Astrocyte (in vitro differentiated cells and primary cell): Measurements from ENCODE around the gene ERGIC3. TPM values are rescaled to one million over a fixed set of nuclear protein-coding genes. Genes with fewer than 3 reads are reported as not detected.

Experiments used
- DNase-seq: peaks from one replicate; pipeline ENCODE4 v3.0.0-alpha.2; 2010; ENCODE audit warnings: low read depth
- FAIRE-seq: peaks from 2 replicates; lab custom pipeline; 2011; peaks lifted over from hg19 to GRCh38; lab: Jason Lieb, UNC
- H2AFZ ChIP-seq: 2 replicates; pipeline ENCODE4 v1.6.0; 2012; ENCODE audit warnings: low read depth, low read length, inconsistent platforms
- H3K27ac ChIP-seq: 2 replicates; pipeline ENCODE4 v1.5.1; 2011; ENCODE audit warnings: low read depth, low read length, inconsistent platforms
- H3K27me3 ChIP-seq: 2 replicates; pipeline ENCODE4 v1.6.0; 2011; ENCODE audit warnings: low read length, inconsistent platforms; ENCODE audit not compliant: insufficient read depth
- H3K36me3 ChIP-seq: 2 replicates; pipeline ENCODE4 v1.5.1; 2011; ENCODE audit warnings: low read length, inconsistent platforms; ENCODE audit not compliant: insufficient read depth
- H3K4me1 ChIP-seq: 2 replicates; pipeline ENCODE4 v1.5.1; 2011; ENCODE audit warnings: low read length, inconsistent platforms; ENCODE audit not compliant: insufficient read depth
- H3K4me2 ChIP-seq: 2 replicates; pipeline ENCODE4 v1.6.0; 2012; ENCODE audit warnings: low read length, inconsistent platforms
- H3K4me3 ChIP-seq: 2 replicates; pipeline ENCODE4 v1.5.1; 2011; ENCODE audit warnings: low read depth, mild to moderate bottlenecking, low read length, inconsistent platforms; ENCODE audit not compliant: insufficient read depth
- H3K79me2 ChIP-seq: 2 replicates; pipeline ENCODE4 v1.6.0; 2012; ENCODE audit warnings: mild to moderate bottlenecking, low read length, inconsistent platforms; ENCODE audit not compliant: insufficient read depth
- H3K9ac ChIP-seq: 2 replicates; pipeline ENCODE4 v1.6.0; 2012; ENCODE audit warnings: mild to moderate bottlenecking, low read length, inconsistent platforms
- H3K9me3 ChIP-seq: 2 replicates; pipeline ENCODE4 v1.5.1; 2012; ENCODE audit warnings: low read depth, mild to moderate bottlenecking, low read length, inconsistent platforms; ENCODE audit not compliant: insufficient read depth
- H4K20me1 ChIP-seq: 2 replicates; pipeline ENCODE4 v1.6.0; 2012; ENCODE audit warnings: low read length, inconsistent platforms; ENCODE audit not compliant: insufficient read depth
- H3K27ac Mint-ChIP-seq: one replicate; pipeline ENCODE4 v1.8.0; 2021; ENCODE audit warnings: mild to moderate bottlenecking, mixed read lengths; ENCODE audit not compliant: unreplicated experiment
- H3K27me3 Mint-ChIP-seq: one replicate; pipeline ENCODE4 v1.8.0; 2021; ENCODE audit warnings: low read depth, mixed read lengths; ENCODE audit not compliant: unreplicated experiment
- H3K36me3 Mint-ChIP-seq: one replicate; pipeline ENCODE4 v1.8.0; 2021; ENCODE audit warnings: low read depth, mixed read lengths; ENCODE audit not compliant: unreplicated experiment
- H3K4me1 Mint-ChIP-seq: one replicate; pipeline ENCODE4 v1.8.0; 2021; ENCODE audit warnings: low read depth, mixed read lengths; ENCODE audit not compliant: unreplicated experiment
- H3K4me3 Mint-ChIP-seq: one replicate; pipeline ENCODE4 v1.8.0; 2021; ENCODE audit warnings: mild to moderate bottlenecking, moderate library complexity, mixed read lengths; ENCODE audit not compliant: unreplicated experiment
- H3K9me3 Mint-ChIP-seq: one replicate; pipeline ENCODE4 v1.8.0; 2021; ENCODE audit warnings: mild to moderate bottlenecking, mixed read lengths; ENCODE audit not compliant: unreplicated experiment
- EZH2 ChIP-seq: IDR thresholded peaks from 2 replicates; pipeline ENCODE4 v1.6.1; 2012; ENCODE audit warnings: mild to moderate bottlenecking, low read length, inconsistent platforms; ENCODE audit not compliant: insufficient read depth
- total RNA-seq: library from RNA; stranded (reverse); gene quantifications from 2 replicates; pipeline ENCODE4 v1.2.1, GENCODE V29; 2021
- TF ChIP-seq, protein P1 (sequence below): IDR thresholded peaks from 2 replicates; pipeline ENCODE4 v1.5.1; 2011; ENCODE audit warnings: low read depth, mild to moderate bottlenecking, inconsistent platforms, low read length, moderate library complexity; ENCODE audit not compliant: insufficient read depth

The ERGIC3 gene
- total RNA-seq, 1 donor from 2014 or later: 198 TPM

DNA sequence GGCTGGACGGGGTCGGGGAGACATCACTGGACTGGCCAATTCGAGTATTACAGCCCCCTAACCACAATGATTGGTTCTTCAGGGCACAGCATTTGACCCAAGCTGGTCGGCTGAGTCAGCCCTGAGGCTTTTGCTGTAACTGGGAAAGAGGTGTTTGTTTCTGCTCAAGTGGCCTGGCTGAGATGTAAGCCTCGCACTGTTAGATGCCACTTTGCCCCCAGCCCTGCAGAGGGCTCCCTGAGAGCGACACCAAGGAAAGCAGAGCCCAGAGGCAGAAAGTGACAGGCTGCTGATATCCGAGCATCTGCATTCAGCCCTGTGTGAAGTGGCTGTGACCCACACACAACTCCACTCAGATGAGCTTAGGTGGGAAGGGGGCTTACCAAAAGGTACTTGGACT lies 19.4 kb downstream of the ERGIC3 start:
- H3K27ac Mint-ChIP-seq: no peak overlapping the region
- DNase-seq (peak; percentile 38), FAIRE-seq (no peak)
- Histone ChIP-seq H3K9ac (no peak overlapping the region), H3K4me1 (peaks cover 5% of the 10 kb centered on the region), H2AFZ (no peak overlapping the region), H4K20me1 (peaks cover 3% of the 10 kb centered on the region), H3K4me3 (no peak overlapping the region), H3K9me3 (no peaks in the 10 kb centered on the region), H3K27ac (no peak overlapping the region), H3K4me2 (no peak overlapping the region), H3K27me3 (no peaks in the 10 kb centered on the region), H3K79me2 (no peaks in the 10 kb centered on the region), H3K36me3 (no peaks in the 10 kb centered on the region)
- no peaks in the 10 kb centered on the region for H3K27me3 Mint-ChIP-seq
- peaks cover 27% of the 10 kb centered on the region for H3K36me3 Mint-ChIP-seq
- peaks cover 4% of the 10 kb centered on the region for H3K9me3 Mint-ChIP-seq
- H3K4me3 Mint-ChIP-seq: no peak overlapping the region
- TF ChIP-seq, protein P1, sequence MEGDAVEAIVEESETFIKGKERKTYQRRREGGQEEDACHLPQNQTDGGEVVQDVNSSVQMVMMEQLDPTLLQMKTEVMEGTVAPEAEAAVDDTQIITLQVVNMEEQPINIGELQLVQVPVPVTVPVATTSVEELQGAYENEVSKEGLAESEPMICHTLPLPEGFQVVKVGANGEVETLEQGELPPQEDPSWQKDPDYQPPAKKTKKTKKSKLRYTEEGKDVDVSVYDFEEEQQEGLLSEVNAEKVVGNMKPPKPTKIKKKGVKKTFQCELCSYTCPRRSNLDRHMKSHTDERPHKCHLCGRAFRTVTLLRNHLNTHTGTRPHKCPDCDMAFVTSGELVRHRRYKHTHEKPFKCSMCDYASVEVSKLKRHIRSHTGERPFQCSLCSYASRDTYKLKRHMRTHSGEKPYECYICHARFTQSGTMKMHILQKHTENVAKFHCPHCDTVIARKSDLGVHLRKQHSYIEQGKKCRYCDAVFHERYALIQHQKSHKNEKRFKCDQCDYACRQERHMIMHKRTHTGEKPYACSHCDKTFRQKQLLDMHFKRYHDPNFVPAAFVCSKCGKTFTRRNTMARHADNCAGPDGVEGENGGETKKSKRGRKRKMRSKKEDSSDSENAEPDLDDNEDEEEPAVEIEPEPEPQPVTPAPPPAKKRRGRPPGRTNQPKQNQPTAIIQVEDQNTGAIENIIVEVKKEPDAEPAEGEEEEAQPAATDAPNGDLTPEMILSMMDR: peak; percentile 13
- no peak for TF ChIP-seq EZH2
- H3K4me1 Mint-ChIP-seq: peaks cover 7% of the 10 kb centered on the region

DNA sequence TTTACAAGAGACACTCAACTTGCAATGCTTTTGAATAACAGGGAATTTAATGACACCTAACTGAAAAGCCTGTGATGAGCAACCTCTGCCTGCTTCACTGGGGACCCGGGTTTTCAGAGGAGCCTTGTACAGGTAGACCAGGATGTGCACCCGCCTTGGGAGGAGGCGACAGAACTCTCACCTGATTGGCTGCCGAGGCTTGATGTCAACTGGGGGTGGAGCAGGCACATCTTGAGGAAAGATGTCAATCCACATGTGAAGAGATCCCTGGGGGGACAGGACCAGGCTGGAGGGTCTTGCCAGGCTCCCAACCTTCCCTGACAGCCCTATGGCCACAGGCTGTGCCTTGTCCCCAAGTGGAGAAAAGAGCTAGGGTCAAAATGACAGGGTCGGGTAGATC lies 19.8 kb downstream of the ERGIC3 start:
- Histone ChIP-seq H3K79me2 (no peaks in the 10 kb centered on the region), H3K36me3 (no peaks in the 10 kb centered on the region), H3K4me3 (no peak overlapping the region), H3K27me3 (no peaks in the 10 kb centered on the region), H4K20me1 (peaks cover 3% of the 10 kb centered on the region), H2AFZ (no peak overlapping the region), H3K27ac (no peak overlapping the region), H3K9me3 (no peaks in the 10 kb centered on the region), H3K9ac (no peak overlapping the region), H3K4me2 (no peak overlapping the region), H3K4me1 (peaks cover 5% of the 10 kb centered on the region)
- Mint-ChIP-seq H3K9me3 (peaks cover 4% of the 10 kb centered on the region), H3K4me3 (no peak overlapping the region), H3K27me3 (no peaks in the 10 kb centered on the region), H3K27ac (no peak overlapping the region), H3K36me3 (peaks cover 25% of the 10 kb centered on the region), H3K4me1 (peaks cover 7% of the 10 kb centered on the region)
- DNase-seq: no peak
- TF ChIP-seq, protein P1: no peak
- TF ChIP-seq EZH2: no peak
- no peak for FAIRE-seq

- peaks cover 3% of the 10 kb centered on the region for H4K20me1 ChIP-seq
- H3K4me3 Mint-ChIP-seq: no peak overlapping the region
- no peaks in the 10 kb centered on the region for H3K27me3 Mint-ChIP-seq
- no peaks in the 10 kb centered on the region for H3K9me3 ChIP-seq
- no peak overlapping the region for H3K27ac ChIP-seq
- no peaks in the 10 kb centered on the region for H3K79me2 ChIP-seq
- H3K36me3 ChIP-seq: no peaks in the 10 kb centered on the region
- H3K4me3 ChIP-seq: no peak overlapping the region
- TF ChIP-seq EZH2: no peak
- no peak overlapping the region for H2AFZ ChIP-seq
- FAIRE-seq: no peak
- no peak overlapping the region for H3K4me2 ChIP-seq
- H3K9ac ChIP-seq: no peak overlapping the region
- peaks cover 5% of the 10 kb centered on the region for H3K4me1 ChIP-seq
- H3K36me3 Mint-ChIP-seq: peaks cover 17% of the 10 kb centered on the region
- H3K9me3 Mint-ChIP-seq: peaks cover 4% of the 10 kb centered on the region
- H3K4me1 Mint-ChIP-seq: peaks cover 7% of the 10 kb centered on the region
- peaks cover 3% of the 10 kb centered on the region for H3K27me3 ChIP-seq
- no peak overlapping the region for H3K27ac Mint-ChIP-seq
- DNase-seq: no peak
Observed at GRCh38 chr20:35562541-35563110, 20.7 kb downstream of the ERGIC3 start.
